Thyroid gland (tissue), 4 donors: Measurements from ENCODE around the gene AK8.

ENCODE experiments used
- CTCF ChIP-seq, 6 experiments: fragments of 200-600 bp in 3 of 6; fragments of 450-650 bp in 3 of 6; sonication (generic) in 3 of 6; IDR thresholded peaks; one replicate each; pipeline ENCODE4 v1.5.1; 2016 to 2019; ENCODE audit warnings: antibody characterized with exemption in 6 of 6, mild to moderate bottlenecking in 2 of 6, inconsistent platforms in 1 of 6, moderate library complexity in 1 of 6
- POLR2A ChIP-seq, 2 donors: fragments of 450-650 bp; IDR thresholded peaks; one replicate each; pipeline ENCODE4 v1.6.1; 2017; ENCODE audit warnings: antibody characterized with exemption in 2 of 2, mild to moderate bottlenecking in 2 of 2, moderate library complexity in 1 of 2

GRCh38 chr9:132824951-132825350, 53.1 kb downstream of the AK8 start:
- TF ChIP-seq CTCF (IDR thresholded peaks at IDR 0.05) (no peak), POLR2A (IDR thresholded peaks at IDR 0.05) (no peak)
